Measurements from ENCODE around the gene ATP5F1B.
"Not testable (repeated sequence)": the region's sequence is repeated elsewhere in the genome, so short reads cannot be mapped to it uniquely, and the experiment has no call there.

The ATP5F1B gene

GRCh38 chr12:56645717-56646446, at the start of gene ATP5F1B:
TSS of gene ATP5F1B (minus strand) at chr12:56645984. CDS start at chr12:56645963, 21 bp downstream.
- peak; percentile 85 for DNase-seq

- DNase-seq: no peak
These were observed 48.4 kb upstream of the ATP5F1B start for GRCh38 chr12:56694161-56694560.

GRCh38 chr12:56688846-56689109, 43.0 kb upstream of the ATP5F1B start:
- no peak for DNase-seq

GRCh38 chr12:56688129-56688845, 42.5 kb upstream of the ATP5F1B start, which contains the start of gene PTGES3:
TSS of gene PTGES3 (minus strand) at chr12:56688284. CDS start at chr12:56687999, 285 bp downstream.
- DNase-seq: peak; percentile 96

GRCh38 chr12:56687223-56688128, 41.7 kb upstream of the ATP5F1B start:
- DNase-seq: peak; percentile 48

GRCh38 chr12:56684745-56685359, 39.1 kb upstream of the ATP5F1B start:
- no peak for DNase-seq

- no peak for DNase-seq
These were observed 36.5 kb upstream of the ATP5F1B start for GRCh38 chr12:56682323-56682722.

GRCh38 chr12:56679883-56680575, 34.2 kb upstream of the ATP5F1B start:
- no peak for DNase-seq

- DNase-seq: no peak
These were observed 33.1 kb upstream of the ATP5F1B start for GRCh38 chr12:56678852-56679251.

- no peak for DNase-seq
These were observed 31.9 kb upstream of the ATP5F1B start for GRCh38 chr12:56677680-56678079.

GRCh38 chr12:56676851-56677580, 31.2 kb upstream of the ATP5F1B start:
- DNase-seq: no peak

GRCh38 chr12:56671608-56672007, 25.8 kb upstream of the ATP5F1B start:
- DNase-seq: no peak

GRCh38 chr12:56670836-56671235, 25.1 kb upstream of the ATP5F1B start:
- DNase-seq: no peak

- no peak for DNase-seq
These were observed 22.3 kb upstream of the ATP5F1B start for GRCh38 chr12:56668197-56668457.

GRCh38 chr12:56661979-56662638, 16.3 kb upstream of the ATP5F1B start:
- DNase-seq: no peak

GRCh38 chr12:56661560-56661959, 15.8 kb upstream of the ATP5F1B start:
- no peak for DNase-seq

- DNase-seq: no peak
These were observed 13.1 kb upstream of the ATP5F1B start for GRCh38 chr12:56658921-56659320.

- DNase-seq: no peak
These were observed 11.9 kb upstream of the ATP5F1B start for GRCh38 chr12:56657416-56658379.

GRCh38 chr12:56653781-56654180, 8.0 kb upstream of the ATP5F1B start:
- DNase-seq: not testable (repeated sequence)

- not testable (repeated sequence) for DNase-seq
These were observed 2.2 kb upstream of the ATP5F1B start for GRCh38 chr12:56648023-56648422.

Data from activated effector memory CD4-positive, alpha-beta T cell treated with Interleukin-2 at 50 U/mL for 16 hours (primary cell).